NOMO-1 treated with dmso at 0.1 percent for 144 hours (cell line): ENCODE data around the gene ADA.

ENCODE experiments used
- DNase-seq: peaks from one replicate; lab custom pipeline; 2025; ENCODE audit not compliant: unreplicated experiment; lab: John Stamatoyannopoulos, UW

Gene ADA

DNA sequence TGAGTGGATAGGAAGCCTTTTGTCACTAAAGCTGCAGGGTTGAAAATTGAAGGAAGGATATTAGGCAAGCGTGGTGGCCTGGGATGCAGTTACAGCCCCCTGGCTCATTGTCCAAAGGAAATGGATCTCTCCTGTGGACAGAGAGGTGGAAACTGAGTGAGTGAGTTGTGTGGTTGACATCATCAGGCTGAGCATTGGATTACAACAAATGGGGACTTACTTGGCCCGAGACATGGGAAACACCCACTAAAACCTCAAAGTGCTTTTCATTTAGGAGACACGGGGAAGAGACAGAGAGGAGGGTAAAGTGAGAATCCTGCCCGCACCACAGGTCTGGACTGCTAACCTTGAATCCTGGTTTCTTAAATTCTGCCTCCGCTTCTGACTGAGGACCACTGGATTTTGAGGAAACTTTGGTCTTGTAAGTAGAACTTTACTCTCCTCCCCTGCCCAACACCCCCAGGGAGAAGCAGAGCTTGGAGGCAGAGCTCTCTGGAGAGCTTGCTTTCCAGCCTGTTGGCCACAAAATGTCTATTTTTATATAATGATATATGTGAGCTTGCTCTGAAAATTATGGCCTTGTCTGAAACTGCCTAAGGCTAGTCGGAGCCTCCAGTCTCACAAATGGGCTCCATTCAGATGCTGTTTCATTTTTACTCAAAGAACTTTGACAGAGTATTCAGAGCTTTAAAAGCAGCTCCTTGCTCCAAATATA is 69.0 kb downstream of the ADA start, which contains the start of gene PKIG:
Gene PKIG, plus strand, starts transcription at position 269 of the 715 bp plus-strand sequence. CDS start 31,978 bp downstream, outside the sequence.
- DNase-seq, result no peak

DNA sequence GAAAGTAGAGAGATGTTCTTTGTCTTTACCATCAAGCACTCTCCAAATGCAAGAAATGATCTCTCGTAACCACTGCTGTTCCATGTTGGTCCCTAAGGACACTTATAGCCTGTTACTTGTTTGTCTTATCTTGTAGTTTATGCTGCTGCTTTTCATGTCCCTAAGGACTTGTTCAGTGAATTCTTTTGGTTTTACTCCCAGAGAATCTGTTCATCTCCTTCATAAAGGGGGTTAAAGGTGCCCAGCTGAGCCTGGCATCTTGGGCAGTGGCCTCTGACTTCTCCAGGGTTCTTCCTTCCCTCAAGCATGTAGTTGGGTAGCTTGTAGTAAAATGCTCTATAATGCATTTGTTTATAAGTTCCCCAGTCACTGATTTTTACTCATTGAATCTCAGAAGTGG is 70.0 kb downstream of the ADA start:
- DNase-seq, result no peak

DNA sequence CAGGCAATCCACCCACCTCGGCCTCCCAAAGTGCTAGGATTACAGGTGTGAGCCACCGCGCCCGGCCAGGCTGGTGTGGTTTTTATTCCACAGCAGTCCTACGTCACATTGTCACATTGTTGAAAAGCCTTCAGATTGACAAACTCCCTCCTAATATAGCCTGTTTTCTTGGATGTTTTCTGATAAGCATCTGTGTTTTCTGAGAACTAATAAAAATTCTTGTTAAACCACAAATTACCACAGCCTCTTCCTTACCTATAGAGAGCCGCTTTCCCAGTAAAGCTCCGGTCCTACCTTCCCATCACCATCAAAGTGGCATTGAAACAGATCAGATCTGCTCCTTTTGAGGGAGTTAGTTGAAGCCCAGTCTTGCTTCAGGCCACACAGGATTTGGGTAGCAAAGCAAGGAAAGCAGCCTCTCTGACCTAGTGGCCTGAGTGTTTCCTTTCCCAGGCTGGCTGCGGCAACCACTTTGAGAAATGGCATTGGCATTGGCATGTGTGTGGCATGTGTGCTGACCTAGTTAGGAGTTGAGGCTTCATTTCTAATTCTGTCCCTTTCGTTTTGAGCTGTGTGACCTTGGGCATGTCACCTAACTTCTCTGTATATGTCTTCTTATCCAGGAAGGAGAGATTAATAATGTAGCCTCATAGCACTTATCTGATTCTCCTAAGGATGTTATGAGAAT is 70.8 kb downstream of the ADA start:
- DNase-seq, result no peak

DNA sequence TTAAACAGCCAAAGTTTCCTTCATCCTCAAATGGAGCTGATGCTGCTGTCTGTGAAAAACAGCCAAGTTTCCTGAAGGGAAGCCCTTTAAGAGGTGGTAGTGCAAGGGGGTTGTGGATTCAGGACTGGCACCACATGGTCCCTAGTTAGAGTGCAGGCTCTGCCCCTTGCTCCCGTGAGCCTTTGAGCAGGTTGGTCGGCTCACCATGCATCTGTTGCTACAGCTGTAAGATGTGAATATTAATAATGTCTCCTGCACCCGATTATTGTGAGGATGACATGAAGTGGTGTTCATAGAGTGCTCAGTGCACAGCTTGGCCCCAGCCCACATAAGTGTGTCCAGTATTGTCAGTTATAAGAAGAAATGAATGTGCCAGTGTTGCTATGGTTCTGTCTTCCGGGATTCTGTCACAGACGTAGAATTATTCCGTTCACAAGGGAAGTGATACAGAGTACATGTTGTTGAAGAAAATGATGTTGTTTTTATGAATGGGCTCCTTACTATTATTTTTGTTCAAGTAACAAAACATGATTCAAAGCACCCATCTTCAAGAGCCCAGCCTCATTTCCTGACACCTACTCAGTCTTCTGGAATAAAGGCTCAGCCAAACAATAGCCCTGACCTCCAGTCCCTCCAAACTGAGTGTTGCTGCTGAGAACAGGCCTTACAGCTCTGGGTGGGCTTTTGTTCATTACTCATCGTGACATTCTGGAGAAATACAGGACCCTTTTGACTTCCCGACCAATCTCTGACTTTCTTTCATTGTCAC is 72.0 kb downstream of the ADA start:
- DNase-seq, result no peak

DNA sequence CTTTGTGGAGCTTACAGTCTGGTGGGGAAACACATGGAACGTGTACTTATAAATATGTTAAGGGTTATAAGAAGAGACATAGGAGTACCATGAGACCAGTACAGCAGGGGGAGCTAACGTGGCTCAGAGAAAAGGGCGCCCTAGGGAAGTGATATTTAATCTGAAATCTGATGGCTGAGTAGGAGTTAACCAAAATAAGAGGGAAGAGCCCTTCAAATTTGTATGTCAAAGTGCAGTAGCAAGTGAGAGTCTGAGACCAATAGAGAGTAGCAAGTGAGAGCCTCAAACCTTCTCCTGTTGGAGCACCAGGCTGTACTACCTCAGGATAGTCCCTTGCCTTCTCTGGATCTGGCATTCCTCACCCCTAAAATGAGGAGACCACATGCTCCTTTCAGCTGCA is 75.2 kb downstream of the ADA start:
- DNase-seq, result peak; percentile 56

DNA sequence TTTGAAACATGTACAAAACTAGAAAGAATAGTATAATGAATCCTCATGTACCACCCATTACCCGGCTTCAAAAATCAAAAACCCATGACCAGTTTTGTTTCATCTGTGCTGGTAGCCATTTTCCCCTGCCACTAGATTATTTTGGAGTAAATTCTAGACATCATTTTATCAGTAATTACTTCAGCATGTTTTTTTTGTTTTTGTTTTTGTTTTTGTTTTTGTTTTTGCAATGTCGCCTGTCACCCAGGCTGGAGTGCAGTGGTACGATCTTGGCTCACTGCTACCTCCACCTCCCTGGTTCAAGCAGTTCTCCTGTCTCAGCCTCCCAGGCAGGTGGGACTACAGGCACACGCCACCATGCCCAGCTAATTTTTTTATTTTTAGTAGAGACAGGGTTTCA is 77.1 kb downstream of the ADA start:
- no peak for DNase-seq

DNA sequence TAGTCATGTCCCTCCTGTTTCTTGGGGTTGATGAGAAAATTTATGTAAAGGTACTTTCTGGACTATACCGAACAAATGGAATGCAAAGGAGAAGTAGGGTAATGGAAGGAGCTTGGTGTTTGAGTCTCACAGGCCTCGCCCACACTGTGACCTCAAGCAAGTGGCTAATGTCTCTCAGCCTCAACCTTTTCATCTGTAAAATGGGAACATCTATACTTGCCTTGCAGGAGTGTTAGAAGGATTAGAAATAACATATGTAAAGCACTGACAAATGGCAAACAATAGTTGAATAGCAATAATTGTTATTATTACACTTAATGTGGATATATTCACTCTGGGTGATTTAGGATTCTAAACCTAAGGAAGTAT is 78.0 kb downstream of the ADA start:
- no peak for DNase-seq

DNA sequence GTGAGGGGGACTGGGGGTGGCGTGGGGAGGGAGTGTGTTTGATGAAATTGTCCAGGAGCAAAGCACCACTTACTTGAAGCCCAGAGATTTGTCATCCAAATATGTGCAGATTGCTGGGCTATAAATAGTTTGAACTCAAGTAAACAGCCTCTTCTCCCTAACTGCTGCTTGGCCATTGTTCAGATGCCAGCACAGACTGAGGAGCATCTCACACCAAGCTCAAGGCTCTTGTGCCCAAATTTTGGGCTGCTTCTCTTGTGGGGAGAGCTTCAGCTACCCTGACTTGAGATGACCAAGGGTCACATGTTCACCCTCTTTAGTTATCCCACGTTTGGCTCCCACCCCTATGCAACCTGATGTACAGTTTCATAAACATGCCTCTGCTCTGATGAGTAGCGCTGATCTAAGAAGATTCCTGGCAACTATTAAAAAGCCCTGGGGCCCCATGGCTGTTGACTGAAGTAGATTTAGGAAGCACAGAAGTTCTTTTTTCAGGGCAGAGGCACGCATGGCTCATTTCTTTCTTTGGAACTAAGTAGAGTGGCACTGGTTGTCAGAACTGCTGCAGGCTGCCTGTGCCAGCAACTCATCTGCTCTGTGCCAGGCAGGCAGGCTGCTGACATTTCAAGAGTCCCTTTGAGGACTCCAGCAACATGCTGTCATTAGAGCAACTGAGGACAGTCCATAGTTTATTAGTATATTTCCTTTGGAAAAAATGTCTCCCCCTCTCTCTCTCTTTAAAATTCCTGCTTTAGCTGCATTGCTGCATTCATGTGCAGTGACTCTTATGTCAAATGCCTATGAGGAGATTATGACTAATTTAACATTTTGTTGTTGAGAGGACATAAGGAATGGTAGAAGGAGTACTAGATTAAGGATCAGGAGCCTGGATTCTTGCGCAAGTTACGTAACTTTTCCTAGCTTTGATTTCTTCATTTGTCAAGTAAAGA is 78.7 kb downstream of the ADA start:
- no peak for DNase-seq

DNA sequence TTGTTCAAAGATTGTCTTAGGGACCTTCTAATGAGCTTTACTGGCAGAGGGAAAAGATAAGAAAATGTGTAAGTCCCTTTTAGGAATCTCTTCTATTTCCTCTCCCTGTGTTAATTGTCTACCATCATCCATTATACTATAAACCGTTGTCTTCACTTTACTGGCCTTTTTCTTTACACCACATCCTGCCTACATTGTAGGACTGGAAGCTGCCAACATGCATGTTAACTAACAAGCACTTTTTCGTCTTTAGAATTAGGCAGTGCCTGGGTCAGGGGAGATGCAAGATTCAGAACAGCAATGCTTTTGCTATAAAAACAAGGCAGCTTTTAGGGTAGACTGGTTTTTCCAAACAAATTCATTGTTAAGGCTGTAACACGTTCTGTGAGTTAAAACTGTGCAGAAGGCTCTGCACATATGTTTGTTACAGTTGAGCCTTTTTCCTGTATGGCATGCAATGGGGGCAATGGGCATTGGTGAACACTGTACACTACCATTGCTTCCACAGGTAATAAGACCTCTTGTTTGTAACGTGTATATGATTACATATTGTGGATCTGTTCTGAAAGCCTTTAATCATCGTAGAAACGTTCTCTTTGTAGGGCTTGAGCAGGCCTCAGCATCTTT is 80.0 kb downstream of the ADA start:
- DNase-seq, result no peak

DNA sequence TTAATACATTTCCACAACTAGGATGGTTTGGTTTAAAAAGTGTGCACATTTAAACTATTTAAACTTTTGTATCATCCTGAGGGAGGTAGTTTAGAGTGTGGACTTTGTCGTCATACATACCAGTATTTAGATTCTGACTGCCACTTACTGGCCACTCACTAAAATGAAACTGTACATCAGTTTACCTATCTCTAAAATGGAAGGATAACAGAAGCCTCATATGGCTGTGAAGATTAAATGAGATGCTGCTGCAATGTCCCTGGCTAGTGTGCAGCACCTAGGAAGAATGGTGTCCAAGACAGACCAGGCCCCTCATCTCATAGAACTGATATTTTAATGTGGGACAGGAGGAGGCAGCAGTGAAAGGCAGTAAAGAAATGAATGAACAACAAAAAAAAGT is 81.1 kb downstream of the ADA start:
- DNase-seq, result no peak
